ENCODE data around the gene CASP9.

CASP9 gene

GRCh38 chr1:15524283-15525049 lies 451 bp upstream of the CASP9 start (continued):
- peak; percentile 89 for TF ChIP-seq SP3 (tag by site-specific recombination; IDR thresholded peaks at IDR 0.05)
- TF ChIP-seq ZFP69B (tag by site-specific recombination; IDR thresholded peaks at IDR 0.05) = no peak
- no peak for TF ChIP-seq AEBP2 (tag by site-specific recombination; IDR thresholded peaks at IDR 0.05; ENCODE audit: borderline replicate concordance)
- peak; percentile 98 for TF ChIP-seq KLF10 (tag by site-specific recombination; IDR thresholded peaks at IDR 0.05)
- no peak for TF ChIP-seq ZNF157 (tag by site-specific recombination; IDR thresholded peaks at IDR 0.05)
- TF ChIP-seq ZBTB17 (tag by site-specific recombination; IDR thresholded peaks at IDR 0.05) = no peak
- no peak for TF ChIP-seq ZXDB (tag by site-specific recombination; IDR thresholded peaks at IDR 0.05)
- no peak for TF ChIP-seq PRDM2 (tag by site-specific recombination; IDR thresholded peaks at IDR 0.05; ENCODE audit: borderline replicate concordance)
- TF ChIP-seq HIC1 (tag by site-specific recombination; IDR thresholded peaks at IDR 0.05) = no peak
- TF ChIP-seq BCL11B (tag by site-specific recombination; IDR thresholded peaks at IDR 0.05; ENCODE audit: low read depth) = peak; percentile 84; the same call in 1 of the 2 replicates
- peak; percentile 98 for TF ChIP-seq ZFHX2 (tag by site-specific recombination; conservative IDR thresholded peaks at IDR 0.05)
- peak; percentile 88; the same call in 1 of the 2 replicates for TF ChIP-seq KLF16 (tag by site-specific recombination; IDR thresholded peaks at IDR 0.05)
- no peak for TF ChIP-seq ZNF148 (tag by site-specific recombination; IDR thresholded peaks at IDR 0.05; ENCODE audit: borderline replicate concordance)
- no peak for TF ChIP-seq ZNF221 (tag by site-specific recombination; IDR thresholded peaks at IDR 0.05; ENCODE audit: borderline replicate concordance)
- TF ChIP-seq ZNF521 (tag by site-specific recombination; IDR thresholded peaks at IDR 0.05) = no peak
- no peak for TF ChIP-seq ZNF132 (tag by site-specific recombination; IDR thresholded peaks at IDR 0.05; ENCODE audit: borderline replicate concordance)
- peak; percentile 75 for TF ChIP-seq ZNF398 (tag by site-specific recombination; IDR thresholded peaks at IDR 0.05)
- peak; percentile 47; the same call in 1 of the 2 replicates for TF ChIP-seq ZNF76 (tag by site-specific recombination; IDR thresholded peaks at IDR 0.05; ENCODE audit: borderline replicate concordance, low read depth)
- no peak for TF ChIP-seq ZNF16 (tag by site-specific recombination; IDR thresholded peaks at IDR 0.05; ENCODE audit: low read depth)
- TF ChIP-seq ZNF2 (tag by site-specific recombination; IDR thresholded peaks at IDR 0.05) = no peak
- TF ChIP-seq YY2 (tag by site-specific recombination; IDR thresholded peaks at IDR 0.05) = no peak
- TF ChIP-seq ZNF324 (tag by site-specific recombination; IDR thresholded peaks at IDR 0.05) = peak; percentile 75; the same call in 1 of the 2 replicates
- TF ChIP-seq ZBTB26 (tag by site-specific recombination; optimal IDR thresholded peaks at IDR 0.05) = peak; percentile 38
